ENCODE measurements around the gene ASIC5.

- TF ChIP-seq CTCF (conservative IDR thresholded peaks at IDR 0.05) (no peak), ZFX (IDR thresholded peaks at IDR 0.05) (no peak)
These were observed 38.3 kb upstream of the ASIC5 start for GRCh38 chr4:155904331-155904730.

Measured in C4-2B (cell line).